Left cardiac atrium (tissue), 2 donors: Measurements from ENCODE around the gene IRF7. TPM values are rescaled to one million over a fixed set of nuclear protein-coding genes. Genes with fewer than 3 reads are reported as not detected.

ENCODE experiments used
- microRNA-seq, 2 donors: library from miRNA; unstranded; fragments of <30 nt; microRNA quantifications; one replicate each; pipeline ENCODE4 v1.2.0, GENCODE V29; 2020
- total RNA-seq, 2 donors: library from RNA; stranded (reverse); fragmentation: NEBNext Ultra II Directional; extraction: Animal tissue kit (Norgen Biotek cat#: 25700); gene quantifications; one replicate each; pipeline ENCODE4 v1.2.1, GENCODE V29; 2021
- donor health status: DM: no; HTN: yes; CAD: no; lungs with severe emphysema.
- donor health status: DM: yes; HTN: yes; CAD: no.

IRF7 gene
- total RNA-seq, 2 donors from 2014 or later: 12.1 to 24.3 TPM

Small RNA genes within 50 kb of the gene (microRNA-seq; reads per million reads assigned to microRNA genes)
- 142 to 522 reads per million in 2 donors for gene MIR210

Other genes starting within 250 kb of the IRF7 start
- gene B4GALNT4, start 246.5 kb downstream of the IRF7 start, total RNA-seq: 1 to 10 TPM; 2.1 to 2.4 TPM
- gene PKP3, start 221.7 kb downstream of the IRF7 start, total RNA-seq: under 1 TPM; 0.52 to 0.68 TPM
- 10 to 100 TPM; 35.4 to 36.7 TPM for gene SIGIRR, start 201.0 kb downstream of the IRF7 start, total RNA-seq
- 1 to 10 TPM in 1 of 2 donors, under 1 TPM in 1; 0.55 to 1.6 TPM for gene ANO9, start 173.9 kb downstream of the IRF7 start, total RNA-seq
- 10 to 100 TPM; 21.5 to 26.5 TPM for gene PTDSS2, start 165.7 kb downstream of the IRF7 start, total RNA-seq
- 100 to 1,000 TPM; 153 to 159 TPM for gene RNH1, start 108.7 kb downstream of the IRF7 start, total RNA-seq
- gene HRAS, start 80.4 kb downstream of the IRF7 start, total RNA-seq: 10 to 100 TPM; 47.9 to 56.5 TPM
- under 1 TPM; 0.47 to 0.68 TPM for gene LRRC56, start 78.4 kb downstream of the IRF7 start, total RNA-seq
- 1 to 10 TPM in 1 of 2 donors, under 1 TPM in 1; 0.58 to 1.1 TPM for gene LMNTD2, start 55.2 kb downstream of the IRF7 start, total RNA-seq
- gene RASSF7, start 55.0 kb downstream of the IRF7 start, total RNA-seq: 1 to 10 TPM; 3.2 to 4.4 TPM
- 10 to 100 TPM; 17.3 to 21.5 TPM for gene PHRF1, start 39.5 kb downstream of the IRF7 start, total RNA-seq
- gene CDHR5, start 9.0 kb upstream of the IRF7 start, total RNA-seq: not detected
- not detected for gene SCT, start 11.2 kb upstream of the IRF7 start, total RNA-seq
- gene DRD4, start 21.3 kb upstream of the IRF7 start, total RNA-seq: under 1 TPM; 0.15 to 0.29 TPM
- 10 to 100 TPM; 19.2 to 21.1 TPM for gene DEAF1, start 79.3 kb upstream of the IRF7 start, total RNA-seq
- gene TMEM80, start 79.9 kb upstream of the IRF7 start, total RNA-seq: 10 to 100 TPM; 11.3 to 15.6 TPM
- gene EPS8L2, start 90.3 kb upstream of the IRF7 start, total RNA-seq: 1 to 10 TPM; 6.5 to 8.0 TPM
- gene TALDO1, start 131.5 kb upstream of the IRF7 start, total RNA-seq: 100 to 1,000 TPM; 107 to 121 TPM
- 10 to 100 TPM; 29.8 to 43.5 TPM for gene GATD1, start 161.5 kb upstream of the IRF7 start, total RNA-seq
- gene CEND1, start 174.1 kb upstream of the IRF7 start, total RNA-seq: under 1 TPM in 1 of 2 donors, not detected in 1; 0.58 TPM
- gene SLC25A22, start 182.3 kb upstream of the IRF7 start, total RNA-seq: 10 to 100 TPM in 1 of 2 donors, 1 to 10 TPM in 1; 6.5 to 11.6 TPM
- 1 to 10 TPM; 8.5 to 9.1 TPM for gene PIDD1, start 189.3 kb upstream of the IRF7 start, total RNA-seq
- 1,000 to 10,000 TPM; 1,371 to 1,375 TPM for gene RPLP2, start 194.0 kb upstream of the IRF7 start, total RNA-seq
- gene PNPLA2, start 203.0 kb upstream of the IRF7 start, total RNA-seq: 100 to 1,000 TPM; 316 to 372 TPM
- gene CRACR2B, start 212.0 kb upstream of the IRF7 start, total RNA-seq: 10 to 100 TPM; 18.9 to 27.7 TPM
- gene CD151, start 217.0 kb upstream of the IRF7 start, total RNA-seq: 100 to 1,000 TPM; 382 to 489 TPM
- gene POLR2L, start 226.6 kb upstream of the IRF7 start, total RNA-seq: 100 to 1,000 TPM; 163 to 202 TPM
- gene TSPAN4, start 226.9 kb upstream of the IRF7 start, total RNA-seq: 10 to 100 TPM; 46.1 to 63.5 TPM